Heart left ventricle (tissue), 16 donors: ENCODE results near the gene ROBO1. TPM values are rescaled to one million over a fixed set of nuclear protein-coding genes. Genes with fewer than 3 reads are reported as not detected.

ENCODE experiments used
- ATAC-seq, 4 donors: fragments of 200-7000 bp; cut with Tn5 transposase; one replicate each; pipeline ENCODE4 v1.9.1; 2020 to 2022; ENCODE audit warnings: moderate library complexity in 4 of 4, mild to moderate bottlenecking in 3 of 4, moderate number of reproducible peaks in 1 of 4
- DNase-seq, 5 donors: peaks; one replicate each; pipeline ENCODE4 v3.0.0-alpha.2; 2020
- H3K27ac ChIP-seq, 12 donors: fragments of 200-600 bp; sonication (generic) in 4 of 12; one replicate each; pipeline versions ENCODE4 v1.5.0 to v1.8.0; 2016 to 2022; ENCODE audit warnings: mild to moderate bottlenecking in 2 of 12
- H3K27me3 ChIP-seq, 9 donors: fragments of 200-600 bp; sonication (generic) in 2 of 9; one replicate each; pipeline versions ENCODE4 v1.5.1 to v1.8.0; 2016 to 2022; ENCODE audit warnings: mild to moderate bottlenecking in 3 of 9
- H3K36me3 ChIP-seq, 9 donors: fragments of 200-600 bp; sonication (generic) in 2 of 9; one replicate each; pipeline versions ENCODE4 v1.5.0 to v1.8.0; 2018 to 2022; ENCODE audit warnings: mild to moderate bottlenecking in 2 of 9
- H3K4me1 ChIP-seq, 12 donors: fragments of 200-600 bp; sonication (generic) in 4 of 12; one replicate each; pipeline versions ENCODE4 v1.5.0 to v1.8.0; 2016 to 2022; ENCODE audit warnings: mild to moderate bottlenecking in 3 of 12
- H3K4me3 ChIP-seq, 12 donors: fragments of 200-600 bp; sonication (generic) in 4 of 12; one replicate each; pipeline versions ENCODE4 v1.5.0 to v1.8.0; 2017 to 2022; ENCODE audit warnings: mild to moderate bottlenecking in 9 of 12, moderate library complexity in 4 of 12
- H3K9me3 ChIP-seq, 12 donors: fragments of 200-600 bp; sonication (generic) in 4 of 12; one replicate each; pipeline versions ENCODE4 v1.5.0 to v1.8.0; 2016 to 2022; ENCODE audit warnings: mild to moderate bottlenecking in 1 of 12
- POLR2A ChIP-seq, 2 donors: fragments of 450-650 bp; IDR thresholded peaks; one replicate each; pipeline ENCODE4 v1.6.1; 2017; ENCODE audit warnings: antibody characterized with exemption in 2 of 2, mild to moderate bottlenecking in 2 of 2, moderate library complexity in 2 of 2
- WGBS, 4 donors: extraction: QIAGEN DNeasy Blood & Tissue Kit in 2 of 4; methylation state at CpG; one replicate each; pipeline versions ENCODE4 v1.1.5 to v1.1.7; 2013 to 2018; 5-methylcytosine and 5-hydroxymethylcytosine counted together
- intact Hi-C, 10 donors: fragments of 100-400 bp; cut with DNase I; formaldehyde crosslinking; loops; one replicate each; pipeline versions ENCODE4 v1.11.1 to v1.14.2; 2022
- polyA plus RNA-seq, 2 donors: library from polyadenylated mRNA; stranded (reverse); fragments of 200-250 nt; gene quantifications; one replicate each; pipeline ENCODE4 v1.2.3, GENCODE V29; 2013
- total RNA-seq, 9 donors: library from RNA; depleted of rRNA in 2 of 9; stranded (reverse); fragments of >200 nt in 2 of 9; fragmentation: NEBNext Ultra II Directional in 3 of 9; extraction: Animal tissue kit (Norgen Biotek cat#: 25700) in 3 of 9; gene quantifications; one replicate each; pipeline versions ENCODE4 v1.1.0 to v1.2.4, GENCODE V29; 2016 to 2023
- TF ChIP-seq, protein P1 (sequence below), 12 donors: fragments of 200-600 bp; sonication (generic) in 4 of 12; IDR thresholded peaks; one replicate each; pipeline versions ENCODE4 v1.5.0 to v1.8.0; 2018 to 2022; ENCODE audit warnings: antibody characterized with exemption in 12 of 12, mild to moderate bottlenecking in 5 of 12
- donor health status: ischemic (EF 13 %, LVEDD 7.1; RV severe dilation, severe dysfunction).
- donor health status: healthy with polysubstance abuse.
- donor health status: DM: no; HTN: yes; CAD: no.
- donor health status: DM: no; HTN: no; CAD: no.
- donor health status: ischemic (EF 25% LVEDD 6.9; RV normal size, moderate dysfunction).
- donor health status: ischemic (EF 25% LVEDD 5.7; RV mildly dilated, moderate dysfunction).
- donor health status: healthy.
- donor health status: DM: yes; HTN: yes; CAD: no.
- donor health status: ischemic (EF 35%, LVEDD 5.7; RV mildly dilated, moderate dysfunction).
- donor health status: nonischemic (EF 11% LVEDD 7.7; RV severe dilation, severe dysfunction).
- donor health status: DM: yes; HTN: yes; CAD: no.
- donor health status: PGD.
- donor health status: ischemic (EF 29% LVEDD 5.4; RV normal size, mild dysfunction).
- donor health status: nonischemic (EF 23%, LVEDD 6.1; RV moderate dilation, normal function).

Gene ROBO1
- total and polyA plus RNA-seq, 11 donors = 1.4 to 14.8 (median 5.7) TPM

DNA sequence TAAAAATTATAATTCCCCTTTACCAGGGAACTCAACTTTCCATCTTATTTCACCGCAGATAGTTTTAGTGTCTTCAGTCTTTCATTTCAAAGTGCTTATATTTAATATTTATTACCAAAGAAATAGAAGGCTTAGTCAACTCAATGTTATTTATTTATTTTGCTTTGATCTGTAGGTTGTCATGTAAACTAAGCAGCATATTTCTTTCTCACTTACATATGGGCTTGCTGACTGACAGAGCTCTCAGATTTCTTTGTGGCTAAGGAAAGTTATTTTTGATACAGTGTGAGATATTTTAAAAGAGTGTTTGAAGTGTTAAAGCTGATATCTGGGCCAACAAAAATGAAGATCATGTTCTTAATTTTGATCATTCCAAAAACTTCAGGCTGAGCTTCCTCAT is 331.4 kb downstream of the ROBO1 start:
- TF ChIP-seq POLR2A (IDR thresholded peaks at IDR 0.05) = no peak
- TF ChIP-seq, protein P1, sequence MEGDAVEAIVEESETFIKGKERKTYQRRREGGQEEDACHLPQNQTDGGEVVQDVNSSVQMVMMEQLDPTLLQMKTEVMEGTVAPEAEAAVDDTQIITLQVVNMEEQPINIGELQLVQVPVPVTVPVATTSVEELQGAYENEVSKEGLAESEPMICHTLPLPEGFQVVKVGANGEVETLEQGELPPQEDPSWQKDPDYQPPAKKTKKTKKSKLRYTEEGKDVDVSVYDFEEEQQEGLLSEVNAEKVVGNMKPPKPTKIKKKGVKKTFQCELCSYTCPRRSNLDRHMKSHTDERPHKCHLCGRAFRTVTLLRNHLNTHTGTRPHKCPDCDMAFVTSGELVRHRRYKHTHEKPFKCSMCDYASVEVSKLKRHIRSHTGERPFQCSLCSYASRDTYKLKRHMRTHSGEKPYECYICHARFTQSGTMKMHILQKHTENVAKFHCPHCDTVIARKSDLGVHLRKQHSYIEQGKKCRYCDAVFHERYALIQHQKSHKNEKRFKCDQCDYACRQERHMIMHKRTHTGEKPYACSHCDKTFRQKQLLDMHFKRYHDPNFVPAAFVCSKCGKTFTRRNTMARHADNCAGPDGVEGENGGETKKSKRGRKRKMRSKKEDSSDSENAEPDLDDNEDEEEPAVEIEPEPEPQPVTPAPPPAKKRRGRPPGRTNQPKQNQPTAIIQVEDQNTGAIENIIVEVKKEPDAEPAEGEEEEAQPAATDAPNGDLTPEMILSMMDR (IDR thresholded peaks at IDR 0.05) = no peak
- DNase-seq (no peak), ATAC-seq (no peak)
- Histone ChIP-seq H3K36me3 (no peaks in the 10 kb centered on the region), H3K4me3 (no peak overlapping the region), H3K9me3 (peaks cover 0 to 3% (median 0%) of the 10 kb centered on the region in 12 donors), H3K27me3 (no peaks in the 10 kb centered on the region), H3K27ac (no peak overlapping the region), H3K4me1 (no peaks in the 10 kb centered on the region)
- intact Hi-C loops = no loop called here
- 91 to 96% (median 92%) methylated on average over 1 of the region's 1 CpG for WGBS, 4 donors

DNA sequence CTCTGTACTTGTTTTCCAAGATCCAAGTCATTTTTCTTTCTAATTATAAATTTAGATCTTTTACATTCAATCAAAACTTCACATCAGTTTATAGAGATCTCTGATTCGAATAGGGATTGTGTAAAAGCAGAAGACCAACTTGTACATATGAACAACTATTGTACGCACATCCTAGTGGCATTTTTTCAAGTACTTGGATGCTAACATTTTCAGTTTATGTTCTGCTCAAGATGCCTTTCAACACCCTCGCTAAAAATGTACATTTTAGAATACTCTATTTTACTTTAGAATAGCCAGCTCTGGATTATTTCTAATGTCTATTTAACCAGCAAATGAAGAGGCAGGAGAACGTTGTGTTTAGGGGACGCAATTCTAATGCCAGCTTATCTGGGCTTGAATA is 340.7 kb downstream of the ROBO1 start:
- Histone ChIP-seq H3K4me3 (no peak overlapping the region), H3K27me3 (no peaks in the 10 kb centered on the region), H3K36me3 (no peaks in the 10 kb centered on the region), H3K9me3 (no peaks in the 10 kb centered on the region), H3K27ac (no peak overlapping the region), H3K4me1 (no peaks in the 10 kb centered on the region)
- intact Hi-C loops = no loop called here
- no peak for ATAC-seq
- DNase-seq = no peak
- no peak for TF ChIP-seq POLR2A (IDR thresholded peaks at IDR 0.05)
- TF ChIP-seq, protein P1 (IDR thresholded peaks at IDR 0.05) = no peak
- 69 to 79% (median 72%) methylated on average over 5 of the region's 5 CpGs for WGBS, 4 donors

DNA sequence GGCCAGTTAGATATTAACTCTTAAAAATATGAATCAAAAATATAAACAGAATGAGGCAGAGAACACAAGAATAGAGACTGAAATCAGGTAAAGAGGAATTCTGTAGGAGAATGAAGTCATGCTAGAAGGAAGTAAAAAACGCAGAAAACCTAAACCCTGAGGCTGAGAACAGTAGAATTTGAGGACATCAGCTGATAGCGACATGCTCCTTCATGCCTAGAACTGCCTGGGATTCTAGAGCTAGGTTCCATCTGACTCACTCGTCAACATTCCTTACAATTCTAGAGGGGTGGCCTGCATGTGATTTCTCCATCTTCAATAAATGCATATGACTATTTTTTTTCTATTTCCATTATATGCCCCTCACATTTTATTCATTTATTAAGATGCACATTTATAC is 343.0 kb downstream of the ROBO1 start:
- H3K4me1 ChIP-seq = no peaks in the 10 kb centered on the region
- no peak overlapping the region for H3K27ac ChIP-seq
- DNase-seq (no peak), ATAC-seq (no peak)
- no peaks in the 10 kb centered on the region for H3K9me3 ChIP-seq
- intact Hi-C loops = no loop called here
- TF ChIP-seq POLR2A (IDR thresholded peaks at IDR 0.05) = no peak
- TF ChIP-seq, protein P1 (IDR thresholded peaks at IDR 0.05) = no peak
- no peak overlapping the region for H3K4me3 ChIP-seq
- H3K36me3 ChIP-seq = no peaks in the 10 kb centered on the region
- H3K27me3 ChIP-seq = no peaks in the 10 kb centered on the region
- WGBS, 4 donors = 83 to 90% (median 85%) methylated on average over 3 of the region's 3 CpGs

DNA sequence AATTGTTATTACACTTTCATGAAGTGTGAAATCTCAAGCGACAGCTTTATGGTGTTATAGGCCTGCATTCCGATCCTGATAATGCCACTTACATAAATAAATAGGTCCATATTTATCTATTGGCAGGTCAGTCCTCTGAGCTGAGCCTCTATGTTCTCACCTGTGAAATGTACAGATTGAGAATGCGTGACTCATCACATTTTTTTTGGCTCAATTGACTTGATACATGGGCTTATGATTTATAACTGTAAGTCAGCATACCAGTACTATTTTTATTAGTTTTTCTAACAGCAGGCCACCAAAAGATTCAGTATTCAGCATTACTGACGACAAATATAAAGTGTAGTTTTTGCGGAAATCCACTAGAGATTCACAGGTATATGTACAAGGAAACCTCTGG is 344.4 kb downstream of the ROBO1 start:
- ATAC-seq = no peak
- no peak overlapping the region for H3K27ac ChIP-seq
- no peak for DNase-seq
- intact Hi-C loops = no loop called here
- no peaks in the 10 kb centered on the region for H3K36me3 ChIP-seq
- H3K27me3 ChIP-seq = no peaks in the 10 kb centered on the region
- no peaks in the 10 kb centered on the region for H3K9me3 ChIP-seq
- H3K4me3 ChIP-seq = no peak overlapping the region
- WGBS, 4 donors = 79 to 84% (median 80%) methylated on average over 5 of the region's 5 CpGs
- no peak for TF ChIP-seq POLR2A (IDR thresholded peaks at IDR 0.05)
- no peaks in the 10 kb centered on the region for H3K4me1 ChIP-seq

DNA sequence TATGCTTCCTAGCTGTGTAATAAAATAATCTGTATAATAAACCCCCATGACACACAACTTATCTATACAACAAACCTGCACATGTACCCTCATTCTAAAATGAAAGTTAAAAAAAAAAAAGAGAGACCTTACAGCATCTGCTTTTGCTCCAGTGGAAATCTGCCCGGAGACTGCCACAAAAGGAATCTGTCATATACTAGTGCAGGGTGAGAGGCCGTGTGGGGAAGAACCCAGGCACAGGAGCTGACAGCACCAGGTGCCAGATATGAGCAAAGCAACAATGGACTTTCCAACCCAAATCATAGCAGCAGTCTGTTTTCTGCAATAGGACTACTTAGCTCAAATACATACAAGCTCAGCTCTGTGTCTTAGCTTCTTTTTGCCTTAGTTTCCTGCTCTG is 346.5 kb downstream of the ROBO1 start:
- Histone ChIP-seq H3K36me3 (no peaks in the 10 kb centered on the region), H3K27me3 (no peaks in the 10 kb centered on the region), H3K4me1 (no peaks in the 10 kb centered on the region), H3K4me3 (no peak overlapping the region), H3K9me3 (no peaks in the 10 kb centered on the region), H3K27ac (no peak overlapping the region)
- DNase-seq (no peak), ATAC-seq (no peak)
- TF ChIP-seq, protein P1 (IDR thresholded peaks at IDR 0.05) = no peak
- TF ChIP-seq POLR2A (IDR thresholded peaks at IDR 0.05) = no peak
- intact Hi-C loops = no loop called here
- WGBS, 4 donors = 27 to 36% (median 34%) methylated on average over 2 of the region's 2 CpGs
